NCI-H1930 (cell line): ENCODE measurements around the gene DACT3.

Source experiments
- DNase-seq, 2 experiments: peaks; one replicate each; lab custom pipeline; 2025; lab: John Stamatoyannopoulos, UW

The DACT3 gene

DNA sequence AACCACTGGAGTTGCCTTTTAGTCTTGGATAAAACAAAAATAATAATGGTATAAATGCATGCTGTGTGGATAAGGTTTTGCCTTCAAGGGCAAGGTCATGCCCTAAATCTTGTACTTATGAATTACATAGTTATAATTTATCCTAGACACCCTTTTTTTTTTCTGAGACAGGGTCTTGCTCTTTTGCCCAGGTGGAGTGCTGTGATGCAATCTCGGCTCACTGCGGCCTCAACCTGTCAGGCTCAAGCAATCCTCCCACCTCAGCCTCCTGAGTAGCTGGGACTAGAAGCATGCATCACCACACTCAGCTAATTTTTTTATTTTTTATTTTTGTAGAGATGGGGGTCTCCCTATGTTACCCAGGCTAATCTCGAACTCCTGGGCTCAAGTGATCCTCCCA lies 7.7 kb upstream of the DACT3 start:
- no peak for DNase-seq

DNA sequence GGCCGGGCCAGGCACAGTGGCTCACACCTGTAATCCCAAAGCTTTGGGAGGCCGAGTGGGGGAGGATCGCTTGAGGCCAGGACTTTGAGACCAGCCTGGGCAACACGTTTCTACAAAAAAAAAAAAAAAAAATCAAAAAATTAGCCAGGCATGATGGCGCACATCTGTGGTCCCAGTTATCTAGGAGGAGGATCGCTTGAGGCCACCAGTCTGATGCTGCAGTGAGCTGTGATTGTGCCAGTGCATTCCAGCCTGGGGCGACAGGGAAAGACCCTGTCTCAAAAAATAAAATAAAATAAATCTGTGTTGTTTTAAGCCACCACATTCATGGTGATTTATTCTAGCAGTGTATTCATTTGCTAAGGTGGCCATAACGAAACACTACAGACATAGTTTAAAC lies 4.1 kb upstream of the DACT3 start:
- no peak for DNase-seq

DNA sequence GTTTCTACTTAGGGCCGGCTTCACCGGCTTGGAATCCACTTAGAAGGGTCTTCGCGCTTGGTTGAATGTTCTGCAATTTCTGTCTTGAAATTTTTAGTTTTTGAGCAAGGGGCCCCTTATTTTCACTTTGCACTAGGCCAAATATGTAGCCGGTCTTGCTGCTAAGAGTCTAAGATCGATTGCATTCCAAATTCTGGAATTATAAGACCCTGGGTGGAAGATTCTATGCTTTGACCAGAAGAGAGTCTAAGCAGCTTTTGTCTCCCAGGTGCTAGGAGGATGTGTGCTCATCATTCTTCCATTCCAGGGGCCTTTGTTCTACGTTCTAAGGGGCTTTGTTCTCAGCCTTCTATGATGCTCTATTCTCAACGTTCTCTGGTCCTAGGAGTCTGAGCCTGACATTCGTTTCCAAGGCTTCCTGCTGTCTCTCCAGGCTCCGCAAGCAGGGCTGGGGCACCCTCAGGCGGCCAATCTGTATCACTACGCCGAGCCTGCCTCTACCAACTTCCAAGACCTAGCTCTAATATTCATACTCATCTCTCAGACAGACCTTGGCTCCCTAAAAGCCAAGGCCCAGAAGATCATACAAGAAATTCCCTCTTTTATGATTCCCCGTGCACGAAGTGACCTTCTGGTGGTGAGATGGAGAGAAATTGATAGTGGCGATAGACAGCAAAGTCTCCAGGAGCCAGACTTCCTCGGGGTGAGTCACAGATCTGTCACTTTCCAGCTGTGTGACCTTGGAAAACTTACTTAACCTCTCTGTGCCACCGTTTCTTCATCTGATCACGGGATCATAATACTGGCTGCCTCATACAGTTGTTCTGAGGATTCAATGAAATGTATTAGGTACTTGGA lies 982 bp upstream of the DACT3 start:
- DNase-seq = peak; percentile 81 to 82

DNA sequence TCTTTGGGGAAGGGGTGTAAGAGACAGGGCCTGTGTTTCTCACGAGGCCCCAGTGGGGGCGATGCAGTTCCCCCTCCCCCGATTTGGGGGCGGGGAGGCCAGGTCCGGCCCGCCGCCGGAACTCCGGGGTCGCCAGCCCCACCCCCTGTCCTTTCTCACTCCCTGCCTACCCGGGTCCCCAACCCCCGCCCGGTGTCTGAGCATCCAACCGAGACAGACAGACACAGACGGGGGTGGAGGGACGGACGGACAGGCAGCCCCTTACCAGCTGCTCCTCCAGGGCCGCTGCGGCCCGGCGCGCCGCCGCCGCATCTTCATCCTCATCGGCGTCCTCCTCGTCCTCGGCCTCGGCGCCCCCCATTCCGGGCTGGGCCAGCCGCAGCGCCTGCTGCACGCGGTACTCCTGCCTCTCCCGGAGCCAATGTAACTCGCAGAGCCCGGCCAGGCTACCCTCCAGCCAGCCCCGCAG lies 397 bp downstream of the DACT3 start:
- DNase-seq = no peak

DNA sequence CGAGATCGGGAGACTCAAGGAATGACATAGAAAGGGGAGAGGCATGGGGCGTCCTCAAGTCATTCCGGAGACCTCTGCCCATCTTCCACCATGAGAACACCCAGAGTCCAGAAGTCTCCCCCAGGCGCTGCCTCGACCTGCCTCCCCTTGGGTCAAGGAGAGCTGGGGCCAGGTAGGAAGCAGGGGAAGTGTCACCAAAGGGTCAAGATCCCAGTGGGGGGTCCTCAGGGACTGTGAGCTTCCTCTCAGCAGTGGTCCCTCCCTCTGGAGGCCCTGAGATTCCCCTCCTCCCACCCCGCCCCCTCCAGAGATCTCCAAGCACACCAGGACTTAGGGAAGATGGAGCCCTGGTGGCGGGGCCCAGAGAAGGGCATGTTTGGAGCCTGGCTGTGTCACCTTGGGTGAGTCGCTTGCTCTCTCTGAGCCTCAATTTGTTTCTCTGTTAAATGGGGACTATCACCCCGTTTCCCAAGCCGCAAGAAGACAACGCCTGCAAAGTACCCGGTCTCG lies 919 bp downstream of the DACT3 start:
- no peak for DNase-seq

DNA sequence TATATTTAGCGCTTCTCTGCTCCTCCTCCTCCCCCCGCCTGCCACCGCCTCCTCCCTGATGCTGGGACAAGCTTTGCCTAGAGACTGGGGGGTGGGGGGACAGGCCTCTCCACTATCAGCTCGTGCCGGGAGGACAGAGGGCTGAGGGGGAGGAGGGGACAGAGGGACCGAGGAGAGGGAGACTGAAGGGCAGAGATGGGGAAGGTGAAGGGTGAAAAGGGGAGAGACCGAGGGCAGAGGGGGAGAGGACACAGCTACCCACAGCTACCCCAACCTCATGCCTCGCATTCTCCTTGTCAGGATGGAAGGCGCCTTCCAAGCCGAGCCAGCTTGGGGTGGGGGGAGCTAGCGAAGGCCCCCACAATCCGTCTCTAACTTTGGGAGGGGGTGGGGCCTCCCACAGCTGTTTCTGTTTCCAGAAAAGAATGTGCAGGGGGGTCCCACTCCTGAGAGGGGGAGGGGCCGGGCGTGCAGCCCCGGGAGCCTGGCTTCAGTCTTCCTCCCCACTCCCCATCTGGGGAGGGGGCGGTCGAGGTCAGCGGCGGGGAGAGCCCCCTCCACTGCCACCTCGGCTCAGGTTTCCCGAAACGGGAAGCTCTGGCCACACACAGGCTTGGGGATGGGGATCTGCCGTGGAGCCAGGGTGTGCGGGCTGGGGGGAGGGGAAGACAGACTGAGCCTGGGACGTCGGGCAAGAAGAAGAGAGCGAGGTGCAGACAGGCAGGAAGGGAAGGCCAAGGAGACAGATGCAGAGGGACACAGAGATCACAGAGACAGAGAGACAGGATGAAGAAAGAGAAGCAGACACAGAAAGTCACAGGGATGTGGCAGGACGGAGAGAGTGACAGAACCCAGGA lies 1.6 kb downstream of the DACT3 start:
- no peak for DNase-seq

DNA sequence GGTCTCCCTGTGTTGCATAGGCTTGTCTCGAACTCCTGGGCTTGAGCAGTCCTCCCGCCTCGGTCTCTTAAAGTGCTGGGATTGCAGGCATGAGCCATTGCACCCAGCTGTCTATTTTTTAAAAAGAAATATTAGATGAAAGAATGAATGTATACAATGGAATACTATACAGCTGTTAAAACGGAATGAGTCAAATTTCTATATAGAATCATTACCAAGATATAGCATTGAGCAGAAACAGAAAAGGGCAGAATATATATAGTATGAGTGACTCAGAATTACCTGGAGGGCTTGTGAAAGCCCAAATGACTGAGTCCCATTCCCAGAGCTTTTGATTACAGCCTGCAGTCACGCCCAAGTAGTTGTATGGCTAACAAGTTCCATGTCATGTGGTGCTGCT lies 4.4 kb downstream of the DACT3 start:
- no peak for DNase-seq

DNA sequence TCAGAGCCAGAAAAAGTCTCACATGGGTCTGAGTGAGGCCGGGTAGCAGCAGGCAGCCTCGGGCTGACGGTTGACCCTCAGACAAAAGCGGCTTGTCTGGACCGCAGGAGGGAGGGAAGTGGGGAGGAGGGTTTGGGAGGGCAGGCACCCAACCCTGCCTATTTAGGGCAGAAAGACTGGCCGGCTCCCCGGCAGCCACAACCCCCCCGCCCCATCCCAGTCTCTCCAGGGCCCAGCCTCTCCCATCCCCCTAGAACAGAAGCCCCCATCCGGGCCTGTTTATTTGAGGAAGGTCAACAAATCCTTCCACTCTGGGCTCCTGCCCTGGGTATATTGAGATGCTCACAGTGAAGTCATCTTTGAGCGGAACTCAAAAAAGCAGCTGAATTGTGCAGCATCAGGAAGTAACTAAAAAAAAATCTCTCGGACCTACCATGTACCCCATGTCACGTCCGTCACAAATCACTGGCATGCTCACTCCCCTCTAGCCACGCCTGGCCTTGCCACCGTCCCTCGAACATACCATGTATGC lies 6.3 kb downstream of the DACT3 start:
- no peak for DNase-seq

DNA sequence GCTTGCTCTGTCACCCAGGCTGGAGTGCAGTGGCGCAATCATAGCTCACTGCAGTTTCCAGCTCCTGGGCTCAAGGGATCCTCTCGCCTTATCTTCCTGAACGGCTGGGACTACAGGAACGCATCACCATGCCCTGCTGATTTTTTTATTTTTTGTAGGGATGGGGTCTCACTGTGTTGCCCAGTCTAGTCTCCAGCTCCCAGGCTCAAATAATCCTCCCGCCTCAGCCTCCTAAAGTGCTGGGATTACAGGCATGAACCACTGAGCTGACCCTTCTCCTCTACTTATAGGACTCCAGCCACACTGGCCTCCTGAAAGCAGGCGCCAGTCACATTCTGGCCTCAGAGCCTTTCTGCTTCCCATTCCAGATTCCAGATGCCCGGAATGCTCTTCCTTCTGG lies 10.5 kb downstream of the DACT3 start:
- DNase-seq = no peak

DNA sequence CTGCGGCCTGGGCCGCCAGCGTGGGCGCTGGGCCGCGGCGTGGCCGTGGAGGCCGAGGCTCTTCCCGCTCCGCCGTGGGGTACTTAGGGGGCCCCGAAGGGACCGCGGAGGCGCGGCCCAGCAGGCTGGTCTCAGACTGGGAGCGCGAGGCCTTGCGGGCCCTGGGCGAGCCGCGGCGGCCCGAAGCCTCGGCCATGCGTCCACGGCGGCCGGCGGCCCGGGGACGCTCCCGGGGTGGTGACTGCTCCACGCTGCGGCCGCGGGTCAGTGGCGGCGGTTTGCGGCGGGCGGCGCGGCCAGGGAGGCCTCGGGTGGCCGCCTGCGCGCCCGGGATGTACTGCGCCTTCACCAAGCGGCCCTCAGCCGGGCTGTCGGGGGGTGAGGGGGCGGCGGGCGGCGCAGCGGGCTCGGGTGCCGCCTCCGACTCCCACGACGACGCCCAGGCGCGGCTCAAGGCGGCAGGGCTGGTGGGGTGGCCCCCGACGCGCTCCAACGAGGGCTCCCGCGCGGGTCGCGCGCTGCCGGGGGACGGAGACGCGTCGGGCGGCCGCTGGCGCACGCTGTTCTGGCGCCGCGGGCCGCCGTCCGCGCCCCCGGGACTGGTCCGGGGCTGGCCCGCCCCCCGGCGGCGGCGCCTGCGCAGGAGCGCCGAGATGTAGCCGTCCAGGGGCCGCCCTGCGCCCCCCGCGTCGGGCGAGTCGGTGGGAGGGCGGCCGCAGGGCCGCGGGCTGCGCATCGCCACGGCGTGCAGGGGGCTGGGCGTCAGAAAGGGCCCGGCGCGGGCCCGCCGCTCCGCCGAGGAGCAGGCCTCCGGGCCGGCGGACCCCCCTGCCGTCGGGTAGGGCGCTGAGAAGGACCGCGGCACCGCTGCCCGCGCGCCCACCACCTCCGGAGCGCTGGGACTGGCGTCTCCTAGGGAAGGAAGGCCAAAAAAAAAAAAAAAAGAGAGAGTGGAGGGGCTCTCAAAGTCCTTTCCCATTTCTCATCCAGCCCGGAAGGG lies 11.7 kb downstream of the DACT3 start:
- no peak for DNase-seq

DNA sequence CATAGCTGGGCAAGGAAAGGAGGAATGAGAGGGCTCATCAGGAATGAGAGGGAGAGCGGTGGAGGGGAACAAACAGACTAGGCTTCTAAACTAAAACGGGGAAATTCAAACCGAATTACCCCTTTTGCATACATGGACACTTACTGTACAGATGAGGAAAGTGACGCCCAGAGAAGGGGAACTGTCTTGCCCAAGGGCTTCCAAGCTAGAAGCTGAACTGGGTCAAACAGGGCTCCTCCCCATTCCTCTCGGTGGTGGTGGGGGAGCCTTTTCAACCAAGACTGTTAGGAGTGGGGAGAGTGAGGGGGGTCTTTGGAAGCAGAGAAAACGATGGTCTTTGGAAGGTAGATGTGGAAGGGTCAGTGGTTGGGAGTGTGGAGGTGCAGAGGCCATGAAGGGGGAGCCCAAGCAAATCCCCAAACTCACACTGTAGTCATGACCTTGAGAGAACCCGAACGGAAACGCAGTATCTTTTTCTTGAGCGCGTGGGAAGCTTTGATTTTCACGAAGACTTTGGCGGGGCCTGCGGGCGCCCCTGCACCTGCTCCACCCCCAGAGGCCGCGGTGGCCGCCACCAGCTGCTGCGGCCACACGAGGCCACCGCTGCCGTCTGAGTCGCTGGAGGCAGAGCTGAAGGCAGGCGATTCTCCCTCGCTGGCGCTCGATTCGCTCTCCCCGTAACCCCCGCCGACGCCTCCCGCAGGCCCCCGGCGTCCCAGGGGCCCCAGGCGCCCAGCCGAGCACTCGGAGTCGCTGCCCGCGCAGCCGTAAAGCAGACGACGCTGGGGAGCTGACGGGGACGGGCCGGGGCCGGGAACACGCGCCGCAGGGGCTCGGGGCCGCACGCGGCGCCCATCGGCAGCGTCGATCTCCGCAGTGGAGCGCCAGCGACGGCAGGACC lies 12.7 kb downstream of the DACT3 start:
- no peak for DNase-seq

DNA sequence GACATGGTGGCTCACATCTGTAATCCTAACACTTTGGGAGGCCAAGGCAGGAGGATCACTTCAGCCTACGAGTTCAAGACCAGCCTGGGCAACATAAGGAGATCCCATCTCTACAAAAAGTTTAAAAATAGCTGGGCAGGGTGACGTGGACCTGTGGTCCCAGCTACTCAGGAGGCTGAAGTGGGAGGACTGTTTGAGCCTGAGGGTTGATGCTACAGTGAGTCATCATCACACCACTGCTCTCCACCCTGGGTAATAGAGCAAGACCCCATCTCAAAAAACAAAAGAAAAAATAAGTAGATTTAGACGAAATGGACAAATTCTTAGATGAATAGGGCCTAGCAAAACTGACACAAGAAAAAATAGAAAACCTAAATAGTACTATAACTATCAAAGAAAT lies 14.6 kb downstream of the DACT3 start:
- no peak for DNase-seq

DNA sequence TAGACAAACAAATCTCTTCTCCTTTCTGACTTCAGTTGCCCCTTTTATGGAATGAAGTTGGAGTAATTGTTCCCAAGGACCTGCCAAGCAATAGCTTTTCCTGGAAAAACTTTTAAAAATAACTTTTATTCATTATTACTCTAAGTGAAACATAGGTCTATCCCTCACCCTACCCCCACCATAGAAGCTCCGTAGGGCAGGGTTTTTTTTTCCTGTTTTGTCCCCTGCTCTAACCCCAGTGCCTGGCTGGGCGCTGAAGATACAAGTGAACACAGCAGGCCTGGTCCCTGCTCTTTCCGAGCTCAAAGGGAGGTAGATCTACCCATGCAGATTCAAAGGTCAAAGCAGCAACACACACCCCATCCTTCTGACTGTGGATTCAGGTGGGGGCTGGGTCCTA lies 16.3 kb downstream of the DACT3 start:
- no peak for DNase-seq

DNA sequence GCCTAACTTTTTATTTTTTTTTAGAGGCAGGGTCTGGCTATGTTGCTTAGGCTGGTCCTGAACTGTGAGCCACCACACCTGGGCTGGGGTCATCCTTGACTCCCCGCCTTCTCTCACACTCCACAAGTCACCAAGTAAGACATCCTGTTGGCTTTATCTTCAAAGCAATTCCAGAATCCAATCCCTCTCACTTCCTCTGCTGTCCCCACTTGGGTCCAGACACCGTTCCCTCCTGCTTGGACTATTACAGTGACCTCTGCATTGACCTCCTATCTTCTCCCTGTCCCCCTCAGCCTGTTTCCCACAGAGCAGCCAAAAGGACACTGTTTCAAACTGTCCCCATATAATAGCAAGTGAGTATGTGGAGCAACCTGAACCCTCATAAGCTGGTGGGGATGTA lies 20.3 kb downstream of the DACT3 start:
- no peak for DNase-seq

DNA sequence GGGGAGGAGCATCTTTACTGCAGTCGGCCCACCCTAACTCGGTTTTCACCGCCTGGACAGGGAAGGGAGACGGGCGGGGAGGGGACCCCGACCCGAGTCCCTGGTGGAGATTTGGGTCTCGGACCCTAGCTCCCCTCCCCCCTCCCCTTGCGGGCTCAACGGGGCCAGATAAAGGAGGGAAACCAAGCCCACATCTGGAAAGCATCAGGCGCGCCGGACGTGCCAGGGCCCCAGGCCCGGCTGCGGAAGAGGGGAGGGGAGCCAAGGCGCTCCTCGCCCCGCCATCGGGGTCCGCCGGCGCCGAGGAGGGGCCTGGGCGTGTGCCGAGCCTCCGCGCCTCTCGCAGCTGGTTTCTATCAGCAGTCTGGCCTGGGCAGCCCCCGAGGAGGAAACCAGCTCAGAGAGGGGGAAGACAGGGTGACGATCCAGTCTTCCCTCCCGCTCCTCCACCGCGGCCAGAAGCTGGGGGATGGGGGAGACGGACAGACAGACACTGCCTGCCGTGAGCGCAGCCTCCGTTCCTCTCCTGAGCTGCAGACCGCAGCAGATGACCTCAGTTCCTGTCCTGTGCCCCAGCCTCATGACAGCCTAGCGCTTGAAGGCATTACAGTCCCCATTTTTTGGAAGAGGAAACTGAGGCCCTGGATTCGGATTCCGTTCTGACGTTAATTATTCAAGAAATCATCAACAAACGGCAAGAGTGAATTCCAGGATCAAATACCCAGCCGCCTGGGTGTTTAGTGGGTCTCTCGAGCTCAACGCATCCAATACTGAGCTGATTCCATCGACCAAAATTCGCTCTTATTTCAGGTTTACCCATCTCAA lies 21.4 kb downstream of the DACT3 start:
- DNase-seq = no peak

DNA sequence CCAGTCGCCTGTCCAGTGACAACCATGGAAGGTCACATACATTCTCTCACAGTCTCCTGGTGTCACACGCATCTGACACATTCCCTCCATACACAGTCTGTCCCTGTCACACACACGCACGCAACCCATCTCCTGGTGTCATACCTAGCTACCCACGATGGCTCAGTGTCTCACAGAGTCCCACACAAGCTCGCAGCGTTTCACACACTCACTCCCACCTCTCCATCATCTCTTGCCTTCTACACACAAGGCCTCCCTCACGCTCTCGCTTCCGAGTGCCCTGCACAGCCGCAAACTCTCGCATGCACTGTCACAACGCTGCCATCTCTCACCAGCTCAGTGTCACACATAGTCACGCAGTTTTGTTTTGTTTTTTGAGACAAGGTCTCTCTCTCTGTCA lies 23.8 kb downstream of the DACT3 start:
- no peak for DNase-seq

DNA sequence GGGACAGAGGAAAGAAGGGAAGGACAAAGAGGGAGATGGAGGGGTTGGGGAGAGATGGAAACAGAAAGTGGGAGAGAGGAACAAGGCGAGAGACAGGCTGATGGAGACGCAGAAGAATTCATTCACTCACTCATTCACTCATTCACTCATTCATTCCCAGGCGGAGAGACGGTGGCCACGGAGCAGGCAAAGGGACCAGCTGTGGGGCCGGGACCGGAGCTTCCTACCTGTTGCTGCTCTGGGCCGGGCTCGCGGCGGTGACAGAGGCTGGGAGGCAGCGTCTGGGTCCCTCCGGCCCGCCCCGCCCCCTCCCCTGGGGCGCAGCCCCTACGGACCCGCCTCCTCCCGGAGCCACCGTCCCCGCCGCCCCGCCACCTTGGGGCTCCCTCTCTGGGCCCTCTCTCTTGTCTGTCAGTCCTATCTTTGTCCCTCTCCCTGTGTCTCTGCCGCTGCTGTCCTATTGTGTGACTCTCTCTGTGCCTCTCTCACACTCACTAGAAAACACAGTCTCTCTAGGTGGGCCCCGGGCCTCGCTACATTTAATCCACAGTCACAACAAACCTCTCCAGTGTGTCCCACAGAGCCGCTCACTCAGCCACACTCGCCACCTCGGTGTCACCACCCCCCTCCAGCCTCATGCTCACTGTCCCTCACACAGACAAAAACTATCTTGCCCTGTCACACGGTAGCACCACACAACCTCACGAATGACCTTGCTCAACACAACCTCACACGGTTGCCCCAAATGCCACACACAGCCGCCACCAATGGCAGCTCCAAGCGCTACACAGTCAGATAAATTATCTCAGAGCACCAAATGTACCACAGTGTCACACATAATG lies 24.8 kb downstream of the DACT3 start, which contains the start of gene GNG8:
Gene GNG8 (minus strand): TSS at position 283 of the 842 bp plus-strand sequence. CDS start 1,520 bp downstream, outside the sequence.
- no peak for DNase-seq

DNA sequence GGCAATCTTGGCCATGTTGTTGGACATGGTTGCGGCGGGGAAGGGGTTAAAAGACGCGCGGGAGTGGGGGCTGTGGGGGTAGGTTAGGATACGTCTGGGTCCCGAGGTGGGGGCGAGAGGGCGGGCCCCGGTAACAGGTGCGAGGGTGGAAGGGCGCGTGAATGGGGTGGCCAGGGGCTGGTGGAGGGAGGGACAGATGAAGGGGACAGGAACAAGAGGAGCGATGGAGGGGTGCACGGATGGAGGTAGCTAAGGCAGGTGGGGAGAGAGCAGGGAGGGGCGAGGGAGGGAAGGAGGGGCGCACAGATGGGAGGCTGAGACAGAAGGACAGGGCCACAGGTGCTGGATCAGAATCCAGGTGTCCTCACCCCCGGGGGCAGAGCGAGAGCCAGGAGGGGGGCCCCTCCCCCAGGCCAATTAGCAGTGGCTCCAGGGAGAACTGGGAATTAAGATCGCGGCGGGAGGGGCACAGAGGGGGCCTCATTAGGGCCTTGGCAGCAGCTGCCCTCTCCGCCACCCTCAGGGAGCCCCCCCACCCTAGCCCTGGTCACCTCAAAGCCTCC lies 26.2 kb downstream of the DACT3 start:
- no peak for DNase-seq
